GM12878 (cell line): Measurements from ENCODE around the gene HERC4. TPM values are rescaled to one million over a fixed set of nuclear protein-coding genes. Genes with fewer than 3 reads are reported as not detected.

Experiments used
- ATAC-seq: fragments of 200-7000 bp; cut with Tn5 transposase; 3 replicates; pipeline ENCODE4 v1.9.1; 2020; ENCODE audit warnings: mild to moderate bottlenecking, moderate library complexity
- BruUV-seq: library from RNA; stranded (reverse); fragments of 400-500 nt; replicated peaks from 2 replicates; lab custom pipeline; 2021; lab: Mats Ljungman, UMichigan
- CTCF ChIA-PET: fragments of 300-600 bp; sonication (Branson Sonifier 250); formaldehyde crosslinking; extraction: SDS; loops from one replicate; lab custom pipeline; 2021; ENCODE audit warnings: inconsistent platforms; lab: Yijun Ruan, JAX
- POLR2A ChIA-PET: fragments of 350-600 bp; formaldehyde crosslinking; extraction: SDS; loops from one replicate; lab custom pipeline; 2021; ENCODE audit warnings: inconsistent platforms; lab: Charles Lee
- RAD21 ChIA-PET: fragments of 300-600 bp; sonication (Branson Sonifier 250); formaldehyde crosslinking; loops from one replicate; lab custom pipeline; 2023; ENCODE audit warnings: antibody characterized with exemption; ENCODE audit not compliant: unreplicated experiment; lab: Charles Lee
- SMC1A ChIA-PET: fragments of 300-600 bp; sonication (Branson Sonifier 250); formaldehyde crosslinking; loops from one replicate; lab custom pipeline; 2023; ENCODE audit not compliant: unreplicated experiment, uncharacterized antibody; lab: Charles Lee
- DNase-seq: peaks from one replicate; pipeline ENCODE4 v3.0.0-alpha.2; 2011; ENCODE audit warnings: low read depth, low spot score
- FAIRE-seq: peaks from 3 replicates; lab custom pipeline; 2011; peaks lifted over from hg19 to GRCh38; lab: Jason Lieb, UNC
- H2AFZ ChIP-seq: 2 replicates; pipeline ENCODE4 v1.6.0; 2011; ENCODE audit warnings: low read depth, low read length, control low read depth; ENCODE audit not compliant: control insufficient read depth
- H3K27ac ChIP-seq: 2 replicates; pipeline ENCODE4 v1.5.1; 2011; ENCODE audit warnings: control low read depth; ENCODE audit not compliant: control insufficient read depth, insufficient read depth
- H3K27me3 ChIP-seq, 2 experiments: replicated peaks in 1 of 2; 2 replicates each; pipeline versions ENCODE4 v1.6.0 to v1.6.1; 2011; ENCODE audit warnings: low read length in 1 of 2; ENCODE audit not compliant: control insufficient read depth in 2 of 2, insufficient read depth in 2 of 2
- H3K36me3 ChIP-seq, 2 experiments: 2 replicates each; pipeline ENCODE4 v1.5.1; 2011; ENCODE audit warnings: low read length in 1 of 2; ENCODE audit not compliant: control insufficient read depth in 2 of 2, insufficient read depth in 2 of 2
- H3K4me1 ChIP-seq: 2 replicates; pipeline ENCODE4 v1.6.1; 2011; ENCODE audit warnings: mild to moderate bottlenecking, low read length, moderate library complexity, mixed read lengths; ENCODE audit not compliant: control insufficient read depth, insufficient read depth
- H3K4me2 ChIP-seq: 2 replicates; pipeline ENCODE4 v1.6.0; 2011; ENCODE audit warnings: control low read depth; ENCODE audit not compliant: control insufficient read depth, insufficient read depth
- H3K4me3 ChIP-seq: fragments of 200-600 bp; sonication (generic); 2 replicates; pipeline ENCODE4 v1.5.1; 2016
- H3K79me2 ChIP-seq: 2 replicates; pipeline ENCODE4 v1.6.0; 2011; ENCODE audit warnings: low read length; ENCODE audit not compliant: control insufficient read depth, insufficient read depth
- H3K9ac ChIP-seq: 2 replicates; pipeline ENCODE4 v1.8.0; 2011; ENCODE audit warnings: low read length, control low read depth, mixed read lengths; ENCODE audit not compliant: control insufficient read depth, insufficient read depth
- H3K9me3 ChIP-seq: replicated peaks from 3 replicates; pipeline ENCODE4 v1.5.1; 2011; ENCODE audit warnings: mild to moderate bottlenecking, low read length; ENCODE audit not compliant: control insufficient read depth, insufficient read depth
- H4K20me1 ChIP-seq: 2 replicates; pipeline ENCODE4 v1.6.0; 2011; ENCODE audit not compliant: control insufficient read depth, insufficient read depth
- ASH2L ChIP-seq: fragments of 300-600, 200-600 bp; sonication (generic); IDR thresholded peaks from 2 replicates; pipeline ENCODE4 v1.6.1; 2017; ENCODE audit warnings: low read depth, mild to moderate bottlenecking, borderline replicate concordance
- BCL11A ChIP-seq: IDR thresholded peaks from 2 replicates; pipeline ENCODE4 v1.6.1; 2011; ENCODE audit warnings: low read depth, low read length
- CEBPZ ChIP-seq: fragments of 150-350 bp; IDR thresholded peaks from 2 replicates; pipeline ENCODE4 v1.6.1; 2016; ENCODE audit warnings: low read depth, low read length
- E2F4 ChIP-seq: IDR thresholded peaks from 2 replicates; pipeline ENCODE4 v1.6.1; 2012; ENCODE audit warnings: low read depth, low read length, improper control_type of control experiment
- EGR1 ChIP-seq, 2 experiments: IDR thresholded peaks; 1 replicate in 1 of 2; 2 replicates in 1 of 2; pipeline ENCODE4 v1.6.1; 2011 to 2012; ENCODE audit warnings: low read depth in 2 of 2, low read length in 2 of 2, borderline replicate concordance in 1 of 2, mild to moderate bottlenecking in 1 of 2, moderate library complexity in 1 of 2
- EP300 ChIP-seq, 2 experiments: fragments of 150-350 bp in 1 of 2; IDR thresholded peaks; 2 replicates each; pipeline ENCODE4 v1.6.1; 2011 to 2012; ENCODE audit warnings: low read depth in 2 of 2, low read length in 2 of 2, borderline replicate concordance in 1 of 2, improper control_type of control experiment in 1 of 2, inconsistent platforms in 1 of 2; ENCODE audit not compliant: control insufficient read depth in 1 of 2
- IKZF2 ChIP-seq, 2 experiments: fragments of 450-650 bp; IDR thresholded peaks; 2 replicates each; pipeline ENCODE4 v1.6.1; 2017; ENCODE audit warnings: mild to moderate bottlenecking in 2 of 2, moderate library complexity in 2 of 2
- JUND ChIP-seq: IDR thresholded peaks from 2 replicates; pipeline ENCODE4 v1.6.1; 2012; ENCODE audit warnings: low read depth, mild to moderate bottlenecking, low read length, improper control_type of control experiment, moderate library complexity
- KLF5 ChIP-seq: fragments of 450-650 bp; IDR thresholded peaks from 2 replicates; pipeline ENCODE4 v1.6.1; 2014; ENCODE audit warnings: mild to moderate bottlenecking; ENCODE audit not compliant: partially characterized antibody
- MEF2A ChIP-seq: IDR thresholded peaks from 2 replicates; pipeline ENCODE4 v1.6.1; 2011; ENCODE audit warnings: low read depth, mild to moderate bottlenecking, low read length, moderate library complexity; ENCODE audit not compliant: insufficient read depth
- NFIC ChIP-seq: IDR thresholded peaks from 2 replicates; pipeline ENCODE4 v1.6.1; 2012; ENCODE audit warnings: low read depth, mild to moderate bottlenecking, inconsistent platforms, low read length, moderate library complexity
- SKIL ChIP-seq: fragments of 450-650 bp; IDR thresholded peaks from 2 replicates; pipeline ENCODE4 v1.6.1; 2017; ENCODE audit warnings: mild to moderate bottlenecking, low read depth, inconsistent platforms; ENCODE audit not compliant: poor library complexity, severe bottlenecking
- SMARCA5 ChIP-seq: fragments of 450-650 bp; IDR thresholded peaks from 2 replicates; pipeline ENCODE4 v1.6.1; 2017; ENCODE audit warnings: mild to moderate bottlenecking
- SUZ12 ChIP-seq: fragments of 200-600 bp; sonication (generic); IDR thresholded peaks from one replicate; pipeline ENCODE4 v1.6.1; 2018; ENCODE audit warnings: antibody characterized with exemption, mild to moderate bottlenecking; ENCODE audit not compliant: unreplicated experiment
- USF1 ChIP-seq: IDR thresholded peaks from 2 replicates; pipeline ENCODE4 v1.6.1; 2011; ENCODE audit warnings: borderline replicate concordance, low read depth, mild to moderate bottlenecking, moderate library complexity, mixed read lengths, low read length; ENCODE audit not compliant: insufficient read depth; ENCODE audit errors: extremely low read length
- WGBS: methylation state at CpG from one replicate; pipeline ENCODE4 v1.1.6; 2016; ENCODE audit warnings: low lambda C conversion rate; ENCODE audit not compliant: insufficient replicate concordance, insufficient coverage; ENCODE audit errors: missing lambda C conversion rate; 5-methylcytosine and 5-hydroxymethylcytosine counted together
- in situ Hi-C: fragments of 300-500 bp; cut with MboI; formaldehyde crosslinking; loops from 9 replicates; pipeline ENCODE4 v1.14.3; 2018; ENCODE audit warnings: mixed read lengths
- intact Hi-C: fragments of 100-400 bp; cut with micrococcal nuclease; formaldehyde crosslinking; loops from one replicate; pipeline ENCODE4 v1.14.2; 2022; ENCODE audit not compliant: unreplicated experiment
- polyA plus RNA-seq, 11 experiments: library from polyadenylated mRNA; depleted of rRNA in 4 of 11; unstranded in 6 of 11; stranded (reverse) in 5 of 11; fragments of >200 nt; fragmentation: Nextera tagmentation in 4 of 11; fragmentation: Illumina TruSeq in 1 of 11; extraction: Ambion mirVana in 4 of 11; extraction: Trizol in 1 of 11; gene quantifications; 1 replicate in 1 of 11; 2 replicates in 10 of 11; pipeline versions ENCODE4 v1.2.1 to v1.2.3, GENCODE V29; 2011 to 2016; ENCODE audit warnings: inconsistent platforms in 2 of 11, missing spikeins in 2 of 11, low read depth in 1 of 11
- total RNA-seq, 4 experiments: library from RNA; depleted of rRNA in 3 of 4; stranded (reverse); fragments of >200 nt in 3 of 4; fragmentation: Illumina TruSeq in 1 of 4; extraction: Trizol in 1 of 4; gene quantifications; 2 replicates each; pipeline versions ENCODE4 v1.2.1 to v1.2.3, GENCODE V29; 2013 to 2021

The HERC4 gene
- total and polyA plus RNA-seq, 10 of the 15 experiments (the other 5 are each of a cell fraction or from before 2014, with no cell fraction given) = 9.7 to 36.8 (median 23.4) TPM

GRCh38 chr10:68001539-68001938 lies 73.5 kb downstream of the HERC4 start (continued):
- TF ChIP-seq CEBPZ = no peak
- TF ChIP-seq EP300 (IDR thresholded peaks at IDR 0.05; ENCODE audit: borderline replicate concordance in 1 of 2, control insufficient read depth in 1 of 2, low read depth in 2 of 2, low read length in 2 of 2) = no peak

- Histone ChIP-seq H4K20me1 (no peaks in the 10 kb centered on the region), H3K4me3 (no peak overlapping the region), H3K79me2 (no peaks in the 10 kb centered on the region), H3K9me3 (no peaks in the 10 kb centered on the region), H3K9ac (no peak overlapping the region), H3K36me3 (no peaks in the 10 kb centered on the region; a peak in 1 of 4 replicates), H3K4me2 (no peak overlapping the region), H3K27ac (no peak overlapping the region), H3K4me1 (no peaks in the 10 kb centered on the region), H2AFZ (no peak overlapping the region), H3K27me3 (no peaks in the 10 kb centered on the region)
- FAIRE-seq = no peak
- WGBS = over 99% methylated on average over 4 of the region's 4 CpGs
- POLR2A ChIA-PET = no interaction called here
- in situ Hi-C loops (no loop called here), intact Hi-C loops (no loop called here)
- DNase-seq = no peak
- CTCF ChIA-PET = no interaction called here
- SMC1A ChIA-PET = interaction anchor here (0.7 kb wide), 1 partner anchor 62 kb away, joined by 3 read pairs; no protein-coding TSS in a partner anchor
- no peak for ATAC-seq
- no TSS peak for BruUV-seq
- RAD21 ChIA-PET = no interaction called here
- TF ChIP-seq NFIC (no peak), SUZ12 (no peak), EGR1 (IDR thresholded peaks at IDR 0.05; ENCODE audit: borderline replicate concordance in 1 of 2, low read depth in 2 of 2, low read length in 2 of 2) (no peak), MEF2A (no peak), IKZF2 (IDR thresholded peaks at IDR 0.05) (no peak), ASH2L (no peak), SMARCA5 (no peak), JUND (no peak), E2F4 (no peak), USF1 (no peak), SKIL (no peak), BCL11A (no peak), KLF5 (no peak)
These were observed 74.1 kb downstream of the HERC4 start for GRCh38 chr10:68001000-68001399.
